Activated naive CD4-positive, alpha-beta T cell treated with Interleukin-2 at 50 U/mL for 16 hours (primary cell): ENCODE results near the gene PICALM.

Experiments used
- DNase-seq: peaks from one replicate; pipeline ENCODE4 v3.0.0-alpha.2; 2020

PICALM gene

DNA sequence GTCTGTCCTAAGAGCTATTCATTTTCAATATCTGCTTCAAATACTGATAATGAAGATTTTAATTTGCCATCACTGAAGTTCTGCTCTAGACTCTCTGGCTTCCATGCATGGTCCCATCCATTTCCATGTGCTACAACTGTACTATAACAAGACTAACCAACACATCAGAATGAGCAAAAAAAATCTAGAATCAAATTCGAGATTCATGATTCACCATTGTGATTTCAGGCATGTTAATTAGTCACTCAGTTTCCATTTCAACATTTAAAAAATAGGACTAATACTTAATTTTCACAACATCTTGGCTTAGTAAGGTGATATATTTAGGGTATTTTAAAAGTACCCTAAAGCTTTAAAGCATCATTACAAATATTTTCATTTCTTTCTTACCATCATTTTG lies 22.8 kb downstream of the PICALM start:
- no peak for DNase-seq

DNA sequence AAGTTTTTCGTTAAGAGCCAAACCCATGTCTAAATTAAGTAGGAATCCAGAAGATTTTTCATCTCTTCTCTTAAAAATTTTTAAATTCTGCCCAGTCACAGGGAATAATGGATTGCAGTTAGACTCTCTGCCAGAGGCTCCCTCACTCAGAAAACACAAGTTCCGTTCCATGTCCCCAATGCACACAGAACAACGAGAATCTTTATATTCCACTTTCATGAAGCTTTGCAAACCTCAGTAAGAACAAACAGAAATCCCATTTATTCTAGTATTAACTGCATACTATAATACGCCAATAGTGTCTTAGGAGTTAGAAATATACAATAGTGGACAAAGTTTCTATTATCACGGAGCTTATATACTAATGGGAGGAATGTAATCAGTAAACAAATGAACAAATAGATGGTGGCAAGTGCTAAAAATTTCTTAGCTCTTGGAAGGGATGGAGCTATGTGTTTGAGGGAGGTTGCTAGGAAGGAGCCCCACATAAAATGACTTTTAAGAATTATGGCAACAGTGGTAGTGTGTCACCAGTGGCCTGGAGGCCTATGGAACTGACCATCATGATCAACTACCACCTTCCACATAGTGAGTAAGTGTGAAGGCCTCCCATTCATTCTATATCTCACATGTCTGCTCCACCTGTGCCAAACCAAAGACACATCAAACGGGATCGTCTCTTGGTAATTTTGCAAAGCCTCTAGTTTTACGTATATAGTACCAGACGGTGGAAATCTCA lies 24.9 kb downstream of the PICALM start:
- DNase-seq, result no peak

DNA sequence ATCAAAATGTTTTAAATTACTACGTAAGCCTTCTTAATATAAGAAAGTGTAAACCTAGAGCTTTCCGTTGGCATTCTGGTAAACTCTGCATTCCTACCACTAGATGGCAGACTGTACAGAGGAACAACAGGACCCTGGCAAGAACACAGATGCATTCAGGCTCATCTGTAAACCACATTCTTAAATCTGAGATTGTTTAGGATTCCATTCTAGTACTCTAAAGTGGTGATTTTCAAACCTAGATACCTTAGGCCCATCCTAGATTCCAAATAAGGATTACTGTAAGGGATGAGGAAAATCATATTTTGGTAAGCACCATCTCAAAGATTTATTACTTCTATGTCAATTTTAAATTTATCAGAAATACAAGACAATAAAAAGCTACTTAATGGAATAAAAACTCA lies 26.9 kb downstream of the PICALM start:
- DNase-seq, result peak; percentile 28

DNA sequence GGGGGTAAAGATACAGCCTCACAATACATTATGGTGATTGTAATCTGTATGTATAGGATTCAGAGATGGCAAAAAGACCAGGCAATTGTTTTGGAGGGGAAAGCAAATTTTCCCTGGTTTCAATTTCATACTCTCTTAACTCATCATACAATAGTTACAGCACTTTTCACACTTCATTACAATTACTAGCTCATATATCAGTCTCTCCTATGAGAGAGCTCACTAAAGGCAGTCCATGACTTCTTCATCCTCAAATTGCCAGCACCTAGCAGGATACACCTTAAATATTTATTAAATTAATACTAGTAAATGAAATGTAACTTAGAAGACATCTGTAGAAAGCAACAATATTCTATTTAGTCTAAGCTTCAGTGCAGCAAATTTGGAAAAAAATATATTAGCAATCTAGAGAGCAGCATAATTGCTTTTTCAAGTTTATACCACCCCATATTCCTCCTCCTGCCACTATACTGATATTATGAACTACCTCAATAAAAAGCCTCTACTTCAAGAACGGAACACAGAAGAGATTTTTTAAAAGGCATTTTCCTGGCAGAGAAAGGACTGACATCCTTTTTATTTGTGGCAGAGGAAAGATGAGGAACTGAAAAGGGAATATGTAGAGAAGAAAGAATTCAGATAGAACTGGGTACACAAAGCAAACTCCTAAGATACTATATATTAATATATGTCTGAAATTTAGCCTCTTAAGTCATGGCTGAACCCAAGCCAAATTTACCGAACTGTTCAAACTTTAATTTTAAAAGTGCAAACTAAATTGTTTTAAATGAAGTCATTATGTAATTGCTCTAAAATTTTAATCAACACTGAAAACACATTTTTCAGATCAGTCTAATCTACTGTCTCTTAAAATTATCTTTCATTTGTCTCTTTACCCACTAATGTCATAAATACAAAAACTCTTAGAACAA lies 27.7 kb downstream of the PICALM start:
- DNase-seq, result no peak

DNA sequence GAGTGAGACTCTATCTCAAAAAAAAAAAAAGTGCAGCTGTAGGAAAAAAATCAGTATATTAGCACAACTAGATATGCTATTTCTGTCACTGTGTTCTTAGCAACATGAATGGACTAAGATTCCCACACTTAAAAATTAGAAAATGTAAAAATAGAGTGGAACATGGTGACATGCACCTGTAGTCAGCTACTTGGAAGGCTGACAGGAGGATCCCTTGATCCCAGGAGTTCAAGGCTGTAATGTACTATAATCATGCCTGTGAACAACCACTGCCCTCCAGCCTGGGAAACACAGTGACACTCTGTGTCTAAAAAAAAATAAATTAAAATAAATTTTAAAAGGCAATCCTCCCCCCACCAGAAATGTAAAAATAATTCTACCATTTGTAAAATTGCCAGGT lies 29.8 kb downstream of the PICALM start:
- no peak for DNase-seq

DNA sequence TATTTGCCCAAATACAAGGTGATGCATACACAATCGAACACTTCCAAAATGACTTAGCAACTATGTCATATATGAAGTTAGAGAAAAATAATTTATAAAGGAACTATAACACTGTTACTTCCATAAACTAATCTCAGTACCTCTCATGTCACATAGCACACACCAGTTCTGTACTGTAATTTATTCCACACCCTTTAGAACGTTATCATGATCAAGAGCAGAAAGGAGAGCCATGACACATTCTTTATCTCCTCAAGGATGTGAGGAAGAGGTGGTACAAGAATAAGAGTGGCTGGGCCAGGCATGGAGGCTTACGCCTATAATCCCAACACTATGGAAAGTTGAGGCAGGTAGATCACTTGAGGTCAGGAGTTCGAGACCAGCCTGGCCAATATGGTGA lies 31.1 kb downstream of the PICALM start:
- DNase-seq, result no peak

DNA sequence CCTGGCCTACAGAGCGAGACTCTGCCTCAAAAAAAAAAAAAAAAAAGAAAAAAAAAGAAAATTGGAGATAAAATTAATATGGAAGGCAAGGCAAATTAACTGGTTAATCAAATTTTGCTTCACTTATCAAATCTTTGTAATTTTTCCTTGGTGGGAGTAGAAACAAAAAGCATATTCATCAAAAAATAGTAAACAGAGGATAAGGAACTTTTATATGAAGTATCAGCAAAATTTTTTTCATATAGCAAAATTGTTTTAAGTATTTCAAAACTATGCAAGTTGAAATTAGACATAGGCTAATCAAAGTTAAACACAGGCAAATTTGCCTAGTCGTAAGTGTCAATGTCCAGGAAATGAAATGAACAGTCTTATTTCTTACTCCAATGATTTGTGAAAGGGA lies 33.0 kb downstream of the PICALM start:
- DNase-seq, result no peak

DNA sequence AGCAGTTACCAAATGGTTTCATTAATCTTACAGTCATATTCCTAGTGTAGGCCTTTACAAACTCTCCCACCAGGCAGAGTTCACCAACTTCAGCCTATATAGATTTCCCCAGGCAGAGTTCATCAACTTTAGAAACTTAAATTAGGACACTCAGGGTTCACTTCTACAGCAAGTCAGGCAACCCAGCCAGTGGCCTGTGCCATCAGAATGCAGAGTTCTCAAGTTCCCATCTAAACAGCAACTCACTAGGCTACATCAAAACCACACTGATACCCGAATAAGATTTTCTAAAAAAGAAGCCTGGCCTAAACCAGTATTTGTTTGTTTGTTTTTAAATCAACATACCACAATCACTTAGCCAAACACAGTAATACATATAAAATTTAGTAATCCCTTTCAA lies 33.7 kb downstream of the PICALM start:
- DNase-seq, result no peak

DNA sequence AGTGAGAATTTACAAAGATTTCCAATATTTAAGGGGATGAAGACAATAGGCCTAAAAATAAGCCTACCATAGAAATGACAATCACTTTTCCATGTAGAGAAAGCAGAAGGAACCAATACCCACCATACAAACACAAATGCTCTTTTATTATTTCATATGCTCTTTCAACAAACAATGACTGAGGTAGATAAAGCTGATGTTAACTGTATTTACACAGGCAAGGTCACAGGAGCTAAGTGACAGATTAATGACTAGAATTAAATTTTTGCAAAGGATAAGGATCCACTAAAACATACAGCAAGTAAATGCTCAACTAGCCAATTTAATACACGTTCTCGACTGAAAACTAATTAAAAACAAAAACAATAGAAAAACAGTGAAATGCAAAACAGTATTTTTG lies 34.2 kb downstream of the PICALM start:
- DNase-seq, result no peak

DNA sequence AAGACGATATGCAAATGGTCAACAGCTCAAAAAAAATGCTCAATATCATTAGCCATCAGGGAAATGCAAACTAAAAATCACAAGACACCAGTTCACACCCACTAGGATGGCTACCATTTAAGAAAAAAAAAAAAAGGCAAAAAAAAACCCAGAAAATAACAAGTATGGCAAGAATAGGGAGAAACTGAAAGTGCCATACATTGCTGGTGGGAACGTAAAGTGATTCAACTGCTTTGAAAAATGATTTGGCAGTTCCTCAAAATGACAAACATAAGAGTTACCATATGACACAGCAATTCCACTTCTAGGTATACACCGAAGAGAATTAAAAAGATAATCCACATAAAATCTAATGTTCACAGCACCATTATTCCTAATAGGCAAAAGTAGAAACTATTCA lies 47.5 kb downstream of the PICALM start:
- DNase-seq, result no peak

DNA sequence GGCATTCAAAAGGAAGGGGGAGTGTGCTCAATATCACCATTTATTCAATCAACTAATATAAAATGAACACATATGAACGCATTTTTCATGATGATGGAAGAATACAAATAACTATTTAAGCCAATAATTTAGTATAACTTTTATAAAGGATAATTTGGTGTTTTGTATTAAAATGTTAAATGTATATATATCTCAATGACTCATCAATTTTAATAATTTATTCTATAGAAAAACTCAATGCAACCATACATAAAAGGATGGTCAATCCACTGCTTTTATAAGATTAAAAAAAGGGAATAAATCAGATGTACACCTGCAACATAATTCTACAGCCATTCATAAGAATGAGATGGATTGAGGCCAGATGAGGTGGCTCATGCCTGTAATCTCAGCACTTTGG lies 50.6 kb downstream of the PICALM start:
- no peak for DNase-seq

DNA sequence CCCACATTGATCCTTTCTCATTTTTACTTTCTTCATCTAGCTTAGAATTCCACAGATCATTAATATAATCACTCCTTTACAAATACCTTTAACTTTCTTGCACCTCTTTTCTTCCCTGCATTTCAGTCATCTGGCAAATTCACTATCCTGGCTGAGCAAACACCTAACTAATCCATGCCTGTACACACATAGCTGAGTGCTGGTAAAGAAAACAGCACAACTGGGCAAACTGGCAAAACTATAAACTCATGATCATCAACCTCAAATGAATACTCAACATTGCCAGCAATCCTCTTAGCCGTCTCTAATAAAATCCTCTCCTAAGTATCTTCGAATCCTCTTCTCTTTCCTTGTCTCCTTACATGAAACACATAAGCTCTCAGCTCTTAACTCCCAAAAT lies 52.4 kb downstream of the PICALM start:
- DNase-seq, result no peak

DNA sequence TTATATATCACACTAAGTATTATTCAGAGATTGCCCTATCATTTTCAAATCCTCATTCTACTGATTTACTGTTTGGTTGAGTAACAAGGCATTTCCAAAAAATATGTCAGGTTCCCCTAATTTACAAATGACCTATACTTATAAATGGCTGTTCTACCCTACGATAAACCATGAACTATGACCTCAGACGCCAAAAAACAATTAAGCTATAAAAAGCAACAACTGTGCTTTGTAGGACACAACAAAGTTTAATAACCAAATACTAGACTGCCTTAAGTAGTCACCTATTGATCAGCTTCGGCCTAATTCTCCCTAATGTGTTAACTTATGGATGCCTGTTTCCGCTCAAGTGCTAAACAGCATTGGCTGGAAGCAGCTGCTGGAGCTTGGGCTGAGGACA lies 53.2 kb downstream of the PICALM start:
- DNase-seq, result no peak

DNA sequence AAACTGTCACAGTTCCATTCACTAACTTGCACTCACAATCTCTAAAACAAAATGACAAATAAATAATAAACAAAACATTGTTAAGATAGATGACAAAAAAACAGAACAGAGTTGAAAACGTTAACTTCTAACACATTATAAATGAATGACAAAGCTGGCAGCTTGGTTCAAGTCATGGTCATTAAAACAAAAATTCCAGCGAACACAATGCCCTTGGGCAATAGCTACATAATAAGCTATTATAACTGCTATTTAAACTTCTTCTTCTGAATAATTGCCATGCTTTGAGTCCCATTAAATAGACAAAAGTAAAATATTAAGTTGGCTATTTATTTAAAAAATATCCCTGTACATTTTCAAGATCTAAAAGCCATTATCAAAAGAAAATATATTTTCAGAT lies 54.7 kb downstream of the PICALM start:
- DNase-seq, result no peak

DNA sequence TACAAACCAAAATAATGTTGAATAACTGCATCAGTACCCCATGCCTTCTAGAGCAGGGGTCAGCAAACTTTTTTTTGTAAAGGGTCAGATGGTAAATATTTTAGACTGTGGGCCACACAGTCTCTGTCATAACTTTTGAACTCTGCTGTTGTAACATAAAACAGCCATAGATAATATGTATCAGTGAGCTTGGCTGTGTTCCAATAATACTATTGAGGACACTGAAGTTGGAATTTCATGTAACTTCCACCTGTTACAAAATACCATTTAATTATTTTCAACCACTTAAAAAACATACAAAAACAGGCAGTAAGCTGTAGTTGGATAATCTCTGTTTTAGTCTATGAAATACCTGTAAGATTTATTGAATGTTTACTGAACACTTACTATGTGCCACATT lies 55.2 kb downstream of the PICALM start:
- DNase-seq, result no peak

DNA sequence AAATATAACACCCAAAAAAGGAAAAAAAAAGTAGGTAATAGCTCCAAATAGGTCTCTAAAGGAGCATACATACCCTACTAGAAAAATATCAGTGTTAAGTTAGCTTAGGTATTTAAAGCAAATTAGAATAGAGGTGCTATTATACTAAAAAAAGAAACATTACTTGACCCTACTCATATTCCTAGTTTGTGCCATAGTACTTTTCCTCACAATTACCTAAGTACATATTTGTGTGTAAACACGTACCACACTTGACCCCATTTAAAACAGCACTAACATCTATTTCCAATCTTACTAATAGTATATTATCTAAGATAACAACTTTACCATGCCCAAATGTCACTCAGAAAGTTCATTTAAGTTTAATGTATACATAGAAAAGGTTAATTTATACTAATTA lies 57.7 kb downstream of the PICALM start:
- no peak for DNase-seq

DNA sequence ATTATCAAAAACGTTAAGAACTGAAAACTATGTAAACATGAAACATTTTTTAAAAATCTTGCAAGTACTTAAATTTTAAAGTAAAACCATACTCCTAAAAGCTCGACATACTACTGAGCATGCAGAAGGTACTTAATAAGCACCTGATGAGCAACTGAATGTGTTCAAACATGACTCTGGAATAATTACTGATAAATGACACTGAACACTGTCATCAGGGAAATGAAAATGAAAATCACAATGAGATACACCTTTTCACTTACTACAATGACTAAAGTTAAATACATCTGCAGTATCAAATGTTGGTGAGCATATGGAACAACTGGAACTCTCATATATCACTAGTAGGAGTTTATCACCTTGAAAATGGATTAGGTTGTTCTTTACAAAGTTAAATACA lies 65.2 kb downstream of the PICALM start:
- no peak for DNase-seq

DNA sequence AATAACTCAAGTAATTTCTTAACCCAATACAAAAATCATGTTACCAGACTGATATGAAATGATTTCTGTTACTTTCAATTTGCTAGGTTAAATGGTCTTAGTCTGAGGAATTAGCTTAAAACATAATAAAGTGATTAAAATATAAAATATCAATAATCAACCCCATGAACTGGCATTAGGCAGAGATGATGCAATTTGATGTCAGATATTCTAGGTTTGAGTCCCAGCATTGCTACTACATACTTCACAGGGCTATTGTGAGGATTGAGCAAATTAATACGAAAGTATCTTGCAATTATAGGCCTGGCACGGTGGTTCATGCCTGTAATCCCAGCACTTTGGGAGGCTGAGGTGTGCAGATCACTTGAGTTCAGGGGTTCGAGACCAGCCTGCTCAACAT lies 66.5 kb downstream of the PICALM start:
- DNase-seq, result no peak

DNA sequence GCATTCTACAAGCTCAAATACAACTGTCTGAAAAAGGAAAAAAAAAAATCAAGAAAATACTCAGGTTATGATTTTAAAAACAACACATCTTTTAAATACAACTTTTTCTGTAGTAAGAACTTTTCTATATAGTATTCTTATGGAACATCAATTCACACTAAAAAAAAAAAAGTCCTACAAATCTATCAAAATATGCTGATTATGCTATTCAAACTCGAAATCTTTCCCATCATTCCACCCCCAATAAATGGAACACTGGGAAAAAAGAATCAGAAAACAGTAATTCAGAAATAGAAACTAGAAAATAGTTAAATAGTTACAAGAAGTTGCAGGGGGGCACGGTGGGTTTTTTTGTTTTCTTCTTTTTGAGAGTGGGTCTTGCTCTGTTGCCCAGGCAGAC lies 77.4 kb downstream of the PICALM start:
- DNase-seq, result no peak

DNA sequence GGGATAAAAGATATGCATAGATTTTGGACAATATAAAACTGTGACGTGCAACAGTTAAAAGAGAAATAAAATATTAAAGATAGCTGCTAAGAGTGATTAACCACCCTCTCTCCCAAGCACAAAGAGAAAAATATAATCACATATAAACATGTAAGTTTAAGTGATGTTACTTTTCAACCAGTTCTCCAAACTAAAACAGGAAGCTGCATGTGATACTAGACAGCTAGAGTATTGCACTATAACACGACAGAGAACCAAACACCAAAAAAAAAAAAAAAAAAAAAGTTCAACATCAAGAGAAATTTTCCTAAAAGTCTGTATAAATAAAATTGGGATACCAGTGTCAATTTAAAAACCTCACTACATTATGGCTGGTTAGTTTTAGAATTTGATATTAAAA lies 79.1 kb downstream of the PICALM start:
- no peak for DNase-seq

DNA sequence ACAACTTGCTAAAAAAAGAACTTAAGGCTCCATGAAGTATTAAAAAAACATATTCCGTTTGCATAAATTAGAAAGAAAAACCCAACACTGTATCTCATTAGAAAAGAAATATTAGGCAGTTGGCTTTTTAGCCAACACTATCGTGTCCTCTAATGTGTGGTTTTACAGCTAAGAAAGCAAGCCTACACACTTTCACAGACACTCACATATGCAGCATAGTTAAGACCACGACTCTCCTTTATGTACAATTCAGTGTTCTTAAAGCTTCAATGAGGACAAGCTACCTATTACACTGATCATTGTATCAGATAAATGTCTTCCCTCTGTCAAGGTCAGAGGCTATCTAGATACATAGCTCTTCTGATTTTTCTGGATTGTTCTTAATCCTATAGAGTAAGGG lies 80.1 kb downstream of the PICALM start:
- no peak for DNase-seq

DNA sequence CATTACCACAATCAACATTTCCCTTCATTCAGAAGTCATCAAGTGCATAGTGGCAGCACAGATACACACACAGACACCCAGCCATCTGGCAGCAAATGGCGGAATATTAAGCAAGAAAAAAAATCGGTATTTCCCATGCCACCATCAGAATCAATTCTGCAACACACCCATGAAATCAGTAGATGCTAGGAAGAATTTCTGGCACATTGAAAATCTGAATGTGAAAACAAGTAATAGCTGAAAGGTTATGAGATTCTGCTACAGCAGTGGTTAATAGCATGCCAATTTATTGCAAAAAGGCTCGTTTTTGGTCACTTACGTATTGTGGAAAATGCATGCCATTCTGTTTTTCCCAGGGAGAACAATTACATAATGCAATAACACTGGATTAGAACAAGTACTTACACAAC lies 91.1 kb downstream of the PICALM start:
- no peak for DNase-seq

DNA sequence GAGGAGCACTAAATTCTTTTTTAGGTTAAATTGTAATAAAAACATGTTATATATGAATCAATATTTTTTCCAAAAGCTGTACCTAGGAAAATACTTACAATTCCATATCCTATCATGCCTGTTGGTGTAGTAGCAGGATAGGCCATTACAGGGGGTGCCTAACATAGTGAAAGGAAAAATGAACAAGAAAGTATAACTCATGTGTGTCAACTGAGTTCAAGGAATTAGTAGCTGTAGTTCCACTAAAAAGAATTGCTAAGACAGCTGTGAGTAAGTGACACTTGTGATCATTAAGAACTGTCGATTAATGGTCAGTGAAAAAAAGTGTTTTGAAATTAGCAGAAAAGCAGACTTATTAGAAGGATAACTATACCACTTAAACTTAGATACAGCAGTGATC lies 92.4 kb downstream of the PICALM start:
- no peak for DNase-seq

DNA sequence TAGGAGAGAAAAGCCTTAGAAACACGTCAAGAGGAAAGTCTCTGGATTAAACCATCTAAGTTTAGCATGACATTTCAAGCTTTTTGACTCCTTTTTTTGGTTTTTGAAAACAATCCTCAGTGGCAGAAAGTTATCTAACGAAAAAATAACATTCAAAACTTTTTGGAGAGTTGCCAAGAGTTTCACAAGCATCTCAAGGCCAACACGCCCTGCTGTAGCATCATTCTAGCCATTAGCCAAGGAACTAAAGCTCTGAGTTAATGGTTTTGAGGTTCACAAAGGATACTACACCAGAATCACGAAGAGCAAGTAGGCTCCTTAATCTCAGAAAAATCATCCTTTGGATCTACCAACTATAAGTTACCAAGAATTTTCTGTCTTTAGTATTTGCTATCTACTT lies 94.8 kb downstream of the PICALM start:
- DNase-seq, result no peak

DNA sequence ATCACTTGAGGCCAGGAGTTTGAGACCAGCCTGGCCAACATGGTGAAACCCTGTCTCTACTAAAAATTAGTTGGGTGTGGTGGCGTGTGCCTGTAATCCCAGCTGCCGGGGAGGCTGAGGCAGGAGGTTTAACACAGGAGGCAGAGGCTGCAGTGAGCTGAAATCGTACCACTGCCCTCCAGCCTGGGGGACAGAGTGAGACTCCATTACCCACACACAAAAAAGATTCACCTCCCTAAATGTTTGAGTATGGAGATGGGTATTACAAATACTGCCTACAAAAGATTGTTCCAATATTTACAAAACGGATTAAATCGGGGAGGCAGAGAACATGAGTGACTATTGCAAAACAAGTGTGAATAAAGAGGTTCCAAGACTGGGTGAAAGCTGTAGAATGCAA lies 98.3 kb downstream of the PICALM start:
- DNase-seq, result no peak
